Measurements from ENCODE around the gene NTM.
"Not testable (repeated sequence)": the region's sequence is repeated elsewhere in the genome, so short reads cannot be mapped to it uniquely, and the experiment has no call there.

Gene NTM

GRCh38 chr11:131668500-131669400 is 298.3 kb downstream of the NTM start:
- peak; percentile 56 for DNase-seq (ENCODE audit: low spot score)

GRCh38 chr11:131669401-131669780 is 299.0 kb downstream of the NTM start:
- DNase-seq (ENCODE audit: low spot score), result no peak

DNA sequence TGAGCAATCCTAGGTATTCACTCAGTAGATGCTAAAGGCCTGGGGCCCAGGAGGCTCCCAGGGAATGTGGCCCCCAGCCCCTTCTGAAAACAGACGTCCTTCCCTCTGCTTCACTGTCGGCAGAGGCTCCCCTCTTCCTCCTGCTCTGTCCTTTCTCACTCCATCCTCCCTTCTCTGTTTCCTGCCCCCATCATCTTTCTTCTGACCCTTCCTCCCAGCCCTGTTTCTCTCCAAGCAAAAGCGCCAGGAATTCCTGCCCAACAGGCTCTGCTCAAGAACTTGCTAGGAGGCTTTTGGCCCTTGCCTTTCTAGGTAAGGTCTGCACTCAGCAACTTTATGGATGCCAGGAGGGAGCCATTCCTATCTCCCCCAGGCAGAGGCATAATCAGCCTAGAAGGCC is 300.5 kb downstream of the NTM start:
- no peak for DNase-seq (ENCODE audit: low spot score)

GRCh38 chr11:131671320-131671719 is 300.9 kb downstream of the NTM start:
- no peak for DNase-seq (ENCODE audit: low spot score)

DNA sequence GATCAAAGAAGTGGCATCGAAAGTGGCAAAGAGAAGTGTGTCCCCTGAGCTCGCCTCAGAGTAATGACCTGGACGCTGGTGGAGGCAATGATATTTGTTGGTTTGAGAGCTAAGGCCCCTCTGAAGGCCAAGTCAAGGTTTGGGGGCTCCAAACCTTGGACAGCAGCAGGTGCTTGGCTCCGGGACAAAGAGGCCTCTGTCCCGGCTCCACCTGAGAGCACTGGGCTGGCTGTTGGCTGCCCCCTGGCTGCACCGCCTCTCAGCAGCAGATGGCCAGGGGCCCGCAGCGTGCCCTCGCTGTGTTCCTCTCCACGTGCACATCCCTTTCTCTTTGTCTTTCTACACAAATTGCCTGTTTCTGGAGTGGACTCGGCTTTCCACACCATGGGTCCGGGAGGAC is 301.3 kb downstream of the NTM start:
- DNase-seq (ENCODE audit: low spot score), result peak; percentile 67

GRCh38 chr11:131672191-131672590 is 301.8 kb downstream of the NTM start:
- DNase-seq (ENCODE audit: low spot score), result no peak

- peak; percentile 93 for DNase-seq (ENCODE audit: low spot score)
These were observed 303.8 kb downstream of the NTM start for GRCh38 chr11:131674051-131674755.

GRCh38 chr11:131675121-131675888 is 304.9 kb downstream of the NTM start:
- DNase-seq (ENCODE audit: low spot score), result no peak

GRCh38 chr11:131677828-131678470 is 307.5 kb downstream of the NTM start:
- no peak for DNase-seq (ENCODE audit: low spot score)

DNA sequence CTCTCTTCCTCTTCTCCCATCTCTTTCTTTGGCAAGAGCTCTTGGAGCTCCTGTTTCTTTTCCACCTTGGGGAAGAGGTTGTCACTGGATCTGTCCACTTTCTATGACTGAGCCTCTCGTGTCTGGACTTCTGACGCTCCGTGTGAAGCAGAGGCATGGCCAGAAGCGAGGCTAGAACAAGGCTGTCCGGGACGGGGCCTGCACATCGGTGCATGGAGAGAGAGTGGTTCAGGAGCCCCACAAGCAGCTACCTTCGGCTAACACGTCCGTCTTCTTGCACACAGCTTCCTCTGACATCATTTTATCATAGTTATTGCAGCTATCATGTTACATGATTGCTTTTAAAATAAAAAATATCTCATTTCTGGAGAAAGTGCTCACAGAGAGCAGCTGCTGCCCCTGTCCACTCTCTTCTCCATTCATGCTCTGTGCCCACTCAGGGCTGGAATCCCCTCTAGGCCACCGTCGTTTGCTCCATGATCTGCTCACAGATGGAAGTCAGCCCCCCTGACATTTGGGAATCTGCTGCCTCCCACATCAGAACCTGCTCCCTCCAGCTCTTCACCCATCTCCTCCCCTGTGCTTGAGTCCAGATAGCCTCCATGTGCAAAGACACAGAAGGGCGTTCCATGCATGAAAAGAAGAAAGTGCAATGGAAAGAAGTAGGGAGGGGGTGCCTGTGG is 308.4 kb downstream of the NTM start:
- no peak for DNase-seq (ENCODE audit: low spot score)

DNA sequence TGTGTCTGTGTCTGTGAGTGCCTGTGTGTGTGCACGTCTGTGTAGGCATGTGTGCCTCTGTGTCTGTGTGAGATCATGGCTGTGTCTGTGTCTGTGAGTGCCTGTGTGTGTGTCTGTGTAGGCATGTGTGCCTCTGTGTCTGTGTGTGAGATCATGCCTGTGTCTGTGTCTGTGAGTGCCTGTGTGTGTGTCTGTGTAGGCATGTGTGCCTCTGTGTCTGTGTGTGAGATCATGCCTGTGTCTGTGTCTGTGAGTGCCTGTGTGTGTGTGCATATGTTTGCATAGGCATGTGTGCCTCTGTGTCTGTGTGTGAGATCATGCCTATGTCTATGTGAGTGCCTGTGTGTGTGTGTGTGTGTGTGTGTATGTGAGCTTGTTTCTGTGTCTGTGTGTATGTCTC is 310.0 kb downstream of the NTM start:
- DNase-seq (ENCODE audit: low spot score), result not testable (repeated sequence)

GRCh38 chr11:131681920-131682319 is 311.5 kb downstream of the NTM start:
- DNase-seq (ENCODE audit: low spot score), result no peak

GRCh38 chr11:131682373-131683015 is 312.1 kb downstream of the NTM start:
- no peak for DNase-seq (ENCODE audit: low spot score)

- no peak for DNase-seq (ENCODE audit: low spot score)
These were observed 312.7 kb downstream of the NTM start for GRCh38 chr11:131683131-131683530.

- DNase-seq (ENCODE audit: low spot score), result no peak
These were observed 313.3 kb downstream of the NTM start for GRCh38 chr11:131683666-131684065.

- no peak for DNase-seq (ENCODE audit: low spot score)
These were observed 314.0 kb downstream of the NTM start for GRCh38 chr11:131684111-131685060.

DNA sequence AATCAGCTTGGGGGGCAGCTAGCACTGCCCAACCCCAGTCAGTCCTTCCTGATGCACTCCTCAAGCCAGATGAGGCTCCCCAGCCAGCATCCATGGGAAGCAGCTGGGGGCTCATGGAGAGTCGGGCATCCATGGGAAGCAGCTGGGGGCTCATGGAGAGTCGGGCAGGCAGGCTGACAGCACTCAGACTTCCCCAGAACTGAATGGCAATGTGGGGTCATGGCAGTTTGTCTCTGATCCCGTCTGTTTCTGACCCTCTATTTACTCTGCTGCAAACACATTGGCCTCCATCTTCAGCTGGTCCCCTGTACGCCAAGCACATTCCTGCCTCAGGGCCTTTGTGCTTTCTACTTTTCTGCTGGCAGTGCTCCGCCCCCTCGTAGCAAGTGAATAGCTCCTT is 314.8 kb downstream of the NTM start:
- no peak for DNase-seq (ENCODE audit: low spot score)

DNA sequence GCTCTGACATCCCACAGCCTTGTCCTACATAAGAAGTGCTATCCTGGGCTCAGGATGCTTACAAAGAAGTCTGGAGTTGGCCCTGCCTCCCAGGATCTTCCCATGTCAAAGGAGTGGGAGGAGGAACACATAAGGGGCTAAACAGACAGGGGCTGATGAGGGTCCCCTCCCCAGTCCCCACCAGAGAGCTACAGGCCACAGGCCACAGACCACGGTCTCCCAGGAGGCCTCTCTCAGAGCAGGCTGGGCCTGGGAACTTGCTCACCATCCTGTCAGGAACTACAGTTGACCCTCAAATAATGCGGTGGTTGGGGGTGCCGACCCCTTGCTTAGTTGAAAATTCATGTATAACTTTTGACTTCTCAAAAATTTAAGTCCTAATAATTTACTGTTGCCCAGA is 315.5 kb downstream of the NTM start:
- no peak for DNase-seq (ENCODE audit: low spot score)

- DNase-seq (ENCODE audit: low spot score), result no peak
These were observed 316.4 kb downstream of the NTM start for GRCh38 chr11:131686836-131687235.

Data from Ammon's horn (tissue), 1 donor.